Measurements from ENCODE around the gene SMIM21.

GRCh38 chr18:75464356-75464755 is 36.9 kb upstream of the SMIM21 start:
- no peak for TF ChIP-seq CTCF (conservative IDR thresholded peaks at IDR 0.05; ENCODE audit: low read depth, low read length)
- no peak for TF ChIP-seq EZH2phosphoT487 (IDR thresholded peaks at IDR 0.05; ENCODE audit: borderline replicate concordance, low read length)
- TF ChIP-seq EZH2 (IDR thresholded peaks at IDR 0.05; ENCODE audit: low read length, unreplicated experiment): no peak
